Astrocyte of the cerebellum (primary cell): Measurements from ENCODE around the gene CXorf49.

Experiments
- DNase-seq: peaks from one replicate; pipeline ENCODE4 v3.0.0-alpha.2; 2011; ENCODE audit warnings: low read depth
- H3K4me3 ChIP-seq: 2 replicates; pipeline ENCODE4 v1.5.1; 2011; ENCODE audit warnings: mild to moderate bottlenecking, low read depth, low read length, moderate library complexity
- CTCF ChIP-seq: IDR thresholded peaks from 2 replicates; pipeline ENCODE4 v1.5.1; 2012; ENCODE audit warnings: low read length, low read depth, moderate library complexity, mild to moderate bottlenecking; ENCODE audit errors: missing control alignments
- in situ Hi-C: cut with HindIII; loops from 2 replicates; pipeline ENCODE4 v1.10.0; 2017; ENCODE audit warnings: low sequenced_read_pairs

Gene CXorf49

GRCh38 chrX:71668248-71668595, 49.9 kb downstream of the CXorf49 start:
- TF ChIP-seq CTCF = no peak
- DNase-seq = no peak
- in situ Hi-C loops = no loop called here
- H3K4me3 ChIP-seq = no peak overlapping the region

GRCh38 chrX:71667328-71668247, 50.5 kb downstream of the CXorf49 start, which contains the start of gene LOC101059915:
LOC101059915 (plus strand) TSS chrX:71667546.
- no peak for TF ChIP-seq CTCF
- no peak for DNase-seq
- H3K4me3 ChIP-seq = no peak within 1 kb of the TSS

GRCh38 chrX:71666240-71667223, 51.6 kb downstream of the CXorf49 start:
- in situ Hi-C loops = no loop called here
- no peak for DNase-seq
- no peak overlapping the region for H3K4me3 ChIP-seq
- no peak for TF ChIP-seq CTCF

More at GRCh38 chrX:71667328-71668247, 50.5 kb downstream of the CXorf49 start, which contains the start of gene LOC101059915:
- in situ Hi-C loops = no loop called here

DNA sequence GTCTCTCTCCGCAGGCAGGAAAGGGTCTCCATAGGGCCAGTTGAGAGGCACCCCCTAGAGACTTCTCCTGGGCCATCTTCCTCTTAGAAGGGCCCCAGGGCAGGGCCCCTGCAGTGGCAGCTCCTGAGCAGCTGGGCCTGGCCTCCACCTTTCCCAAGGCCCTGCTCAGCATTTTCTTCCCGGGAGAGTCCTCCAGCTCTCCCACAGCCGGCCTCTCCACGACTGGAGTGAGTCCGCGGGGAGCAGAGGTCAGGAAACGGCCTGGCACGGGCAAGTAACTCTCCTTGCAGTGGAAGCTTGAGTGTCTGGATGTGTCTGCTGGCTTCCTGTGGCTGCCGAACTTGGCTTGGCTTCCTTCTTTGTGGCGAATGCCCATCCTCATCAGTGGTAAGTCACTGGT, 52.3 kb downstream of the CXorf49 start:
- H3K4me3 ChIP-seq = no peak overlapping the region
- no peak for DNase-seq
- TF ChIP-seq CTCF = no peak
- in situ Hi-C loops = no loop called here

DNA sequence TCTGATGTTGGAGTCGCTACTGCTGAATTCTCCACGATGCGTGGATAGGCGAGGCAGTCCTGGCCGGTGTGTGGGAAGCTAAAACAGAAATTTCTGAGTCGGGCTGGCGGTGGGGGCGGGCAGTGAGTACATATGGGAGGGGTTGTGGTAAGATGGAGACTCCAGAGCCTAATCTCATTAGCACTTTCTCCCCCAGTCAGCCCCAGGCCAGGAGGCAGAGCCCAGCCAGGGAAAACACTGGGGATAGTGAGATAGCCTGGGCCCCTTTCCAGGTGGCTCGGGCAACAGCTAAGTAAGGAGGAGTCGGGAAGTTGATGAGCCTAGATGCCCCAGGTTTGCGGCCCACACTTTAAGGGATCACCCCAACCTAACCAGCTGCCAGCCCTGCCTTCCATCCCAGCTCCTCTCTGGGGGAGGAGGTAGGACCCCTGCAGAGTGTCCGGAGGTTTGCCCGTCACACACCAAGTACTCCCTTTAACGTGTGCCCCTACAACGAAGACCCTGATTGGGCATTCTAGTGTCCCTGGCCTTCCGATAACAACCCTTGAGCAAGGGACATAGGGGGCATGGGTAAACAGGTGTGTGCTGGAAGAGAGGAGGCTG, 53.1 kb downstream of the CXorf49 start:
- no peak for TF ChIP-seq CTCF
- no peak overlapping the region for H3K4me3 ChIP-seq
- in situ Hi-C loops = no loop called here
- no peak for DNase-seq
